ENCODE results near the gene MAGI2.

MAGI2 gene

GRCh38 chr7:79050603-79051002 is 402.9 kb downstream of the MAGI2 start (continued):
- TF ChIP-seq ARNTL (CRISPR knock-in tag; IDR thresholded peaks at IDR 0.05; ENCODE audit: borderline replicate concordance, low read depth) (no peak), BACH2 (CRISPR knock-in tag; IDR thresholded peaks at IDR 0.05; ENCODE audit: borderline replicate concordance) (no peak), ZFP3 (CRISPR knock-in tag; IDR thresholded peaks at IDR 0.05) (no peak), ISL1 (CRISPR knock-in tag; IDR thresholded peaks at IDR 0.05) (no peak), RARB (CRISPR knock-in tag; IDR thresholded peaks at IDR 0.05) (no peak)
- TF ChIP-seq, protein P1, sequence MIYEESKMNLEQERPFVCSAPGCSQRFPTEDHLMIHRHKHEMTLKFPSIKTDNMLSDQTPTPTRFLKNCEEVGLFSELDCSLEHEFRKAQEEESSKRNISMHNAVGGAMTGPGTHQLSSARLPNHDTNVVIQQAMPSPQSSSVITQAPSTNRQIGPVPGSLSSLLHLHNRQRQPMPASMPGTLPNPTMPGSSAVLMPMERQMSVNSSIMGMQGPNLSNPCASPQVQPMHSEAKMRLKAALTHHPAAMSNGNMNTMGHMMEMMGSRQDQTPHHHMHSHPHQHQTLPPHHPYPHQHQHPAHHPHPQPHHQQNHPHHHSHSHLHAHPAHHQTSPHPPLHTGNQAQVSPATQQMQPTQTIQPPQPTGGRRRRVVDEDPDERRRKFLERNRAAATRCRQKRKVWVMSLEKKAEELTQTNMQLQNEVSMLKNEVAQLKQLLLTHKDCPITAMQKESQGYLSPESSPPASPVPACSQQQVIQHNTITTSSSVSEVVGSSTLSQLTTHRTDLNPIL (CRISPR knock-in tag; IDR thresholded peaks at IDR 0.05; ENCODE audit: low read depth): no peak

DNA sequence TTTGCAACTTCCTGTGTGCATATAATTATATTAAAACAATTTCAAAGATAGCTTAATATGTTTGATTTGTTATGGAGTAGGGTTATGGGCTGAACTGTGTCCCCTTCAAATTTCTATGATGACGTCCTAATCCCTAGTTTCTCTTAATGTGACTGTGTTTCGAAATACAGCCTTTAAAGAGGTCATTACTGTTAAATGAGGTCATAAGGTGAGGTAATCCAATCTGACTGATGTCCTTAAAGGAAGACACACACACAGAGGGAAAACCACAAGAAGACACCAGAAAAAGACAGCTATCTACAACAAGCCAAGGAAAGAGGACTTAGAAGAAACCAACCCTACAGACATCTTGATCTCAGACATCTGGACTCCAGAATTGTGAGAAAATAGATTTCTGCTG is 407.4 kb downstream of the MAGI2 start:
- no peak for ATAC-seq
- TF ChIP-seq BACH2 (CRISPR knock-in tag; IDR thresholded peaks at IDR 0.05; ENCODE audit: borderline replicate concordance) (no peak), RARB (CRISPR knock-in tag; IDR thresholded peaks at IDR 0.05) (no peak), GLIS3 (CRISPR knock-in tag; IDR thresholded peaks at IDR 0.05) (no peak), ESRRG (CRISPR knock-in tag; IDR thresholded peaks at IDR 0.05) (no peak), ARNTL (CRISPR knock-in tag; IDR thresholded peaks at IDR 0.05; ENCODE audit: borderline replicate concordance, low read depth) (no peak), CSDC2 (CRISPR knock-in tag; IDR thresholded peaks at IDR 0.05) (no peak), TOX (CRISPR knock-in tag; IDR thresholded peaks at IDR 0.05; ENCODE audit: borderline replicate concordance) (no peak), TCF4 (CRISPR knock-in tag; IDR thresholded peaks at IDR 0.05; ENCODE audit: borderline replicate concordance) (no peak)
- TF ChIP-seq, protein P2, sequence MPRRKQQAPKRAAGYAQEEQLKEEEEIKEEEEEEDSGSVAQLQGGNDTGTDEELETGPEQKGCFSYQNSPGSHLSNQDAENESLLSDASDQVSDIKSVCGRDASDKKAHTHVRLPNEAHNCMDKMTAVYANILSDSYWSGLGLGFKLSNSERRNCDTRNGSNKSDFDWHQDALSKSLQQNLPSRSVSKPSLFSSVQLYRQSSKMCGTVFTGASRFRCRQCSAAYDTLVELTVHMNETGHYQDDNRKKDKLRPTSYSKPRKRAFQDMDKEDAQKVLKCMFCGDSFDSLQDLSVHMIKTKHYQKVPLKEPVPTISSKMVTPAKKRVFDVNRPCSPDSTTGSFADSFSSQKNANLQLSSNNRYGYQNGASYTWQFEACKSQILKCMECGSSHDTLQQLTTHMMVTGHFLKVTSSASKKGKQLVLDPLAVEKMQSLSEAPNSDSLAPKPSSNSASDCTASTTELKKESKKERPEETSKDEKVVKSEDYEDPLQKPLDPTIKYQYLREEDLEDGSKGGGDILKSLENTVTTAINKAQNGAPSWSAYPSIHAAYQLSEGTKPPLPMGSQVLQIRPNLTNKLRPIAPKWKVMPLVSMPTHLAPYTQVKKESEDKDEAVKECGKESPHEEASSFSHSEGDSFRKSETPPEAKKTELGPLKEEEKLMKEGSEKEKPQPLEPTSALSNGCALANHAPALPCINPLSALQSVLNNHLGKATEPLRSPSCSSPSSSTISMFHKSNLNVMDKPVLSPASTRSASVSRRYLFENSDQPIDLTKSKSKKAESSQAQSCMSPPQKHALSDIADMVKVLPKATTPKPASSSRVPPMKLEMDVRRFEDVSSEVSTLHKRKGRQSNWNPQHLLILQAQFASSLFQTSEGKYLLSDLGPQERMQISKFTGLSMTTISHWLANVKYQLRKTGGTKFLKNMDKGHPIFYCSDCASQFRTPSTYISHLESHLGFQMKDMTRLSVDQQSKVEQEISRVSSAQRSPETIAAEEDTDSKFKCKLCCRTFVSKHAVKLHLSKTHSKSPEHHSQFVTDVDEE (CRISPR knock-in tag; IDR thresholded peaks at IDR 0.05): no peak

DNA sequence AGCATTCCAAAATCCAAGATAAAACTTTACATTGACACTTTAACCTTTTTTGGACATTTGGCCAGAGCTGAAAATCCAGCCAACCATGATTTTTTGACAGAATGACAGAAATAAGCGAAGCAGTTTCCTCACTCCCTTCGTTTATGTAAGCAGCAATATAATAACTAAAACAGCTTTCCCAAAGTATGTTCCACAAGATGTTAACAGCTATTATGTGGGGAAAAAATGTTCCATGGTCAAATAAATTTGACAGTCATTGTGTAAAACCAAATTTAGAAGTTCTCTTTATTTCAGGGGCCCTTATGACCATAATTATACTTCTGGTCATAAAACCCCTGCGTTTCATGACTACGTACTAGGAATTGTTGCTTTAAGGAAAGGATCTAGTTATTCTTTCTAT is 416.5 kb downstream of the MAGI2 start:
- TF ChIP-seq PATZ1 (CRISPR knock-in tag; IDR thresholded peaks at IDR 0.05; ENCODE audit: borderline replicate concordance): no peak
- ATAC-seq: no peak

DNA sequence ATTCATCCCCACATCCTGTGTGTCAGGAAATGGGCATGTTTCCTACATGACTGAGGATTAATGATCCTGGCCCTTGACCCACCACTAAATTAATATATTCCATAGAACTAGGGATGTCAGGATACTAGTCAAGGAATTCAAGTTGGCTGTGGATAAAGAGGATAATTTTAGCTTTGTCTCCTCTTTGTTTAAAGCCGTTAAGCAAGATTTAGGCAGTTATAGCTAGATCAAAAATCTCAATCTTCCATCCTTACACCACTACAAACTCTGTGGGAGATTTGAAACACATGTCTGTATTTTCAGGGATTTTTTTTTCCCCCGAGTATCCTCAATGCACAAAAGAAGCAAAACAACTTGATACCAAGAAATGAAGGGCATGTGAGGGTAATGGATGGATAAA is 417.1 kb downstream of the MAGI2 start:
- TF ChIP-seq ZNF8 (CRISPR knock-in tag; IDR thresholded peaks at IDR 0.05): no peak
- TF ChIP-seq ISL1 (CRISPR knock-in tag; IDR thresholded peaks at IDR 0.05): no peak
- TF ChIP-seq, protein P2 (CRISPR knock-in tag; IDR thresholded peaks at IDR 0.05): no peak
- TF ChIP-seq OSR1 (CRISPR knock-in tag; IDR thresholded peaks at IDR 0.05): no peak
- no peak for TF ChIP-seq ARNTL (CRISPR knock-in tag; IDR thresholded peaks at IDR 0.05; ENCODE audit: borderline replicate concordance, low read depth)
- TF ChIP-seq ZFP3 (CRISPR knock-in tag; IDR thresholded peaks at IDR 0.05): no peak
- TF ChIP-seq ZNF565 (CRISPR knock-in tag; conservative IDR thresholded peaks at IDR 0.05; ENCODE audit: low read depth): no peak
- TF ChIP-seq ESRRG (CRISPR knock-in tag; IDR thresholded peaks at IDR 0.05): no peak
- TF ChIP-seq BACH2 (CRISPR knock-in tag; IDR thresholded peaks at IDR 0.05; ENCODE audit: borderline replicate concordance): no peak
- no peak for TF ChIP-seq TCF4 (CRISPR knock-in tag; IDR thresholded peaks at IDR 0.05; ENCODE audit: borderline replicate concordance)
- TF ChIP-seq, protein P3, sequence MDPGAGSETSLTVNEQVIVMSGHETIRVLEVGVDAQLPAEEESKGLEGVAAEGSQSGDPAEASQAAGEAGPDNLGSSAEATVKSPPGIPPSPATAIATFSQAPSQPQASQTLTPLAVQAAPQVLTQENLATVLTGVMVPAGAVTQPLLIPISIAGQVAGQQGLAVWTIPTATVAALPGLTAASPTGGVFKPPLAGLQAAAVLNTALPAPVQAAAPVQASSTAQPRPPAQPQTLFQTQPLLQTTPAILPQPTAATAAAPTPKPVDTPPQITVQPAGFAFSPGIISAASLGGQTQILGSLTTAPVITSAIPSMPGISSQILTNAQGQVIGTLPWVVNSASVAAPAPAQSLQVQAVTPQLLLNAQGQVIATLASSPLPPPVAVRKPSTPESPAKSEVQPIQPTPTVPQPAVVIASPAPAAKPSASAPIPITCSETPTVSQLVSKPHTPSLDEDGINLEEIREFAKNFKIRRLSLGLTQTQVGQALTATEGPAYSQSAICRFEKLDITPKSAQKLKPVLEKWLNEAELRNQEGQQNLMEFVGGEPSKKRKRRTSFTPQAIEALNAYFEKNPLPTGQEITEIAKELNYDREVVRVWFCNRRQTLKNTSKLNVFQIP (CRISPR knock-in tag; IDR thresholded peaks at IDR 0.05; ENCODE audit: borderline replicate concordance, low read depth): no peak
- TF ChIP-seq ZC3H10 (CRISPR knock-in tag; IDR thresholded peaks at IDR 0.05): no peak
- TF ChIP-seq PATZ1 (CRISPR knock-in tag; IDR thresholded peaks at IDR 0.05; ENCODE audit: borderline replicate concordance): no peak
- TF ChIP-seq, protein P4, sequence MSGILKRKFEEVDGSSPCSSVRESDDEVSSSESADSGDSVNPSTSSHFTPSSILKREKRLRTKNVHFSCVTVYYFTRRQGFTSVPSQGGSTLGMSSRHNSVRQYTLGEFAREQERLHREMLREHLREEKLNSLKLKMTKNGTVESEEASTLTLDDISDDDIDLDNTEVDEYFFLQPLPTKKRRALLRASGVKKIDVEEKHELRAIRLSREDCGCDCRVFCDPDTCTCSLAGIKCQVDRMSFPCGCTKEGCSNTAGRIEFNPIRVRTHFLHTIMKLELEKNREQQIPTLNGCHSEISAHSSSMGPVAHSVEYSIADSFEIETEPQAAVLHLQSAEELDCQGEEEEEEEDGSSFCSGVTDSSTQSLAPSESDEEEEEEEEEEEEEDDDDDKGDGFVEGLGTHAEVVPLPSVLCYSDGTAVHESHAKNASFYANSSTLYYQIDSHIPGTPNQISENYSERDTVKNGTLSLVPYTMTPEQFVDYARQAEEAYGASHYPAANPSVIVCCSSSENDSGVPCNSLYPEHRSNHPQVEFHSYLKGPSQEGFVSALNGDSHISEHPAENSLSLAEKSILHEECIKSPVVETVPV (CRISPR knock-in tag; IDR thresholded peaks at IDR 0.05): no peak
- no peak for ATAC-seq

All from SK-N-SH treated with all-trans-retinoic acid at 6 μM for 48 hours (cell line).